ENCODE results near the gene GABRB3. TPM values are rescaled to one million over a fixed set of nuclear protein-coding genes. Genes with fewer than 3 reads are reported as not detected.

GABRB3 gene
- total RNA-seq, 4 donors from 2014 or later: 1.2 to 3.9 (median 2.1) TPM; not detected in 1

DNA sequence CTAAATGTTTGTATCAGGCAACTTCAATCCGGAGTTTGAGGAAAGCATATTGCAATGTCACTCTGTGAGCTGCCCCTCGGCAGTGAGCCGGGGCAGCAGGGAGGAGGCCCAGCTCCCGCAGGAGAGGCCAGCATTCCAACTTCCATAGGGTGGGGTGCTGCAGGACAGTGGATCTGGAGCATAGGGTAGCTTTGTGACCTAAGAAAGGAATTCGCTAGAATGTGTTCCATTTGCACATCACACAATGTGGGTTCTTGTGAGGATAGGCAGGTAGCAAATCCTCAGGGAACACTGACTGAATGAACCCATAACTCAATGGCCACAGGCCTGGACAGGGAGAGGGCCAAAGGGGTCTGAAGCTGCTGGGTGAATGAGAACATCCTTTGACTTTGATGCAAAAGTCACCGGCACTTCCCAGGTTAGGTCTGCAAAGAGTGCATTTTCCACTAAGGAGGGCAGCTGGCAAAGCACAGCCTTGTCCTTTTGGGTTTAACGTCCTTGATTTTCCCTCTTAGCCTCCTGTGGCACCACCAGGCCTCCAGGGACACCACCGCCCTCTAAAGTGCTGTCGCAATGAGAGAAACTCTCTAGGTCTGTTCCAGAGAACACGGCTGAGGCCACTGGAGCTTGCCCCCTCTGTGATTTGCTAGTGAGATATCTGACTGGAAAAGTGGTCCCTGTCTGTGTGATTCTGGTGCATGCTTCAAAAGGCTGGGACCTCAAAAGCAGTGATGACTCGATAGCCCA lies 36.2 kb downstream of the GABRB3 start:
- Histone ChIP-seq H3K4me1 (no peaks in the 10 kb centered on the region), H3K9me3 (peaks cover 0 to 25% (median 0%) of the 10 kb centered on the region in 4 donors), H3K27me3 (no peaks in the 10 kb centered on the region), H3K27ac (no peak overlapping the region), H3K36me3 (no peaks in the 10 kb centered on the region), H3K4me3 (no peak overlapping the region)
- DNase-seq (ENCODE audit: low spot score in 2 of 2): no peak
- TF ChIP-seq EP300 (IDR thresholded peaks at IDR 0.05) (no peak), CTCF (IDR thresholded peaks at IDR 0.05) (no peak), POLR2A (IDR thresholded peaks at IDR 0.05) (no peak)
- 65 to 71% methylated on average over 11 of the region's 11 CpGs for WGBS, 2 donors

DNA sequence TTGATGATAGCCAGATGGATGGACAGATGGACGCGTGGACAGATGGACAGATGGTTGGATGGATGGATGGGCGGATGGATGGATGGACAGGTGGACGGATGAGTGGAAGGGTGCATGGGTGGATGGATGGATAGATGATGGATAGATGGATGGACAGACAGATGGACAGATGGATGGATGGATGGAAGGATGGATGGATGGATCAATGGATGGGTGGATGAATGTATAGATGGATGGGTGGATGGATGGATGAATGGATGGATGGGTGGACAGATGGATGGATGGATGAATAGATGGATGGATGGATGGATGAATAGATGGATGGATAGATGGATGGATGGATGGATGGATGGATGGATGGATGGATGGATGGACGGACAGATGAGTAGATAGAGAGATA lies 40.9 kb downstream of the GABRB3 start:
- no peak for DNase-seq (ENCODE audit: low spot score in 2 of 2)
- no peaks in the 10 kb centered on the region for H3K4me1 ChIP-seq
- TF ChIP-seq EP300 (IDR thresholded peaks at IDR 0.05): no peak
- H3K36me3 ChIP-seq: no peaks in the 10 kb centered on the region
- H3K9me3 ChIP-seq: peaks cover 0 to 25% (median 0%) of the 10 kb centered on the region in 4 donors
- H3K4me3 ChIP-seq: no peak overlapping the region
- H3K27ac ChIP-seq: no peak overlapping the region
- H3K27me3 ChIP-seq: no peaks in the 10 kb centered on the region
- WGBS, 2 donors: 89 to 95% methylated on average over 5 of the region's 5 CpGs

- Histone ChIP-seq H3K9me3 (peaks cover 0 to 20% (median 0%) of the 10 kb centered on the region in 4 donors), H3K4me3 (no peak overlapping the region)
- no peak for TF ChIP-seq POLR2A (IDR thresholded peaks at IDR 0.05)
- TF ChIP-seq CTCF (IDR thresholded peaks at IDR 0.05): no peak
- TF ChIP-seq EP300 (IDR thresholded peaks at IDR 0.05): no peak
Observed at GRCh38 chr15:26729581-26729980, 43.3 kb downstream of the GABRB3 start.

DNA sequence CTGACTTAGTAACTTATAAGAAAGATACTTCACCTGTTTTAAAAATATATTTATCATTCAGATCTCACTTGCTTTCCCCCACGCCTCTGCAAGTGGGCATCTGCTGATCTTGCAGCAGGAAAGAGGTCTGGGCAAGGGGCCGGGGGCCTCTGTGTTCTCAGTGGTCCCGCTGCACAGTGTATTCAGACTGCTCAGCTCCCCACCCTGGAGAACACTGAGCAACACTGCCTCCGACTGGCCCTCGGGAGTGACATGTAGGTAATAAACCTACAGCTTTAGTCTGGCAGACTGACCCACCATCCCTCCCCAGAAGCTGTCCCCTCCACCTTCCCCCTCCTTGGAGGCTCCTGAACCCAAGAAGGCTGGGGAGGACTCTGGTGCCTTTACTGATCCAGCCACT lies 43.8 kb downstream of the GABRB3 start:
- H3K27ac ChIP-seq: no peak overlapping the region
- no peaks in the 10 kb centered on the region for H3K27me3 ChIP-seq
- no peak for DNase-seq (ENCODE audit: low spot score in 2 of 2)
- 68 to 74% methylated on average over 5 of the region's 5 CpGs for WGBS, 2 donors
- H3K4me3 ChIP-seq: no peak overlapping the region
- peaks cover 0 to 16% (median 0%) of the 10 kb centered on the region in 4 donors for H3K9me3 ChIP-seq
- no peak for TF ChIP-seq EP300 (IDR thresholded peaks at IDR 0.05)
- TF ChIP-seq POLR2A (IDR thresholded peaks at IDR 0.05): no peak
- TF ChIP-seq CTCF (IDR thresholded peaks at IDR 0.05): no peak
- no peaks in the 10 kb centered on the region for H3K4me1 ChIP-seq
- no peaks in the 10 kb centered on the region for H3K36me3 ChIP-seq

More at GRCh38 chr15:26729581-26729980, 43.3 kb downstream of the GABRB3 start:
- H3K27ac ChIP-seq: no peak overlapping the region
- no peaks in the 10 kb centered on the region for H3K4me1 ChIP-seq
- no peaks in the 10 kb centered on the region for H3K27me3 ChIP-seq
- no peaks in the 10 kb centered on the region for H3K36me3 ChIP-seq
- DNase-seq (ENCODE audit: low spot score in 2 of 2): no peak

DNA sequence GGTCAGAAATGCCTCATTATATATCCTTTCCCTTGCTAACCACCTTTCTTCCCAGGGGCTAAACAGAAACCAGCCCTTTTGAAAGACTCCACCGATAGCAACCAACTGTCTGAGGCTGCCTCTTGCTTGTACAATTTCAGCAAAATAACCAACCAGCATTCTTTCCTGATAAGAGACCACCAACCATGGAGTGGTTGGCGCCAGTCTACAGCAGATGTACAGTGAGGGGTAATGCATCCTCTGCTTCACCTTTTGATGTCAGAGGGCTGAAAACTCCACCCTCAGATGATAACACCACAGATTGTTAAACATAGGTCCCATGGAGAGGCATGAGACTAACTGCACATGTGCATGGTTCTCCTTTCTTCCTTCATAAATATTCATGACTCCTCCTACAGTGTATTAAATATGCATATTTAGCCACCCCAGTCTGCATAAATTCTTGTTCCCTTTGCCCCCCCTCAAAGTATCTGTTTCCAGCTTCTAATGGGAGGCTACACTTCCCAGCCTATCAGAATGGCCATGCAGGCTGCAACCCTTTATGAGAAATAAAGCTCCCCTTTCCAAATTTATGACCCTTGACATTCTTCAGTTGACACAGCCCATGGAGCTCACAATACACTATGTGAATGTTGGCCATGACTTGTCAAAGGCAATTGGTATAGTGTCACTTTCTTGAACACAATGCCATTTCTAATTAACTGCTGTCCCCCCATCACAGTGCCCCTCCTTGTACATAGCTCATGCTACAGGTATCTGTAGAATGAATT lies 48.3 kb downstream of the GABRB3 start:
- TF ChIP-seq EP300 (IDR thresholded peaks at IDR 0.05) (no peak), CTCF (IDR thresholded peaks at IDR 0.05) (no peak), POLR2A (IDR thresholded peaks at IDR 0.05) (no peak)
- H3K9me3 ChIP-seq: no peaks in the 10 kb centered on the region
- 91 to 100% methylated on average over 2 of the region's 2 CpGs for WGBS, 2 donors
- DNase-seq (ENCODE audit: low spot score in 2 of 2): no peak
- H3K27ac ChIP-seq: no peak overlapping the region
- H3K4me3 ChIP-seq: no peak overlapping the region
- no peaks in the 10 kb centered on the region for H3K27me3 ChIP-seq
- no peaks in the 10 kb centered on the region for H3K36me3 ChIP-seq
- no peaks in the 10 kb centered on the region for H3K4me1 ChIP-seq

Data from tibial nerve (tissue), 4 donors.